ENCODE results near the gene SLITRK2.

SLITRK2 gene

DNA sequence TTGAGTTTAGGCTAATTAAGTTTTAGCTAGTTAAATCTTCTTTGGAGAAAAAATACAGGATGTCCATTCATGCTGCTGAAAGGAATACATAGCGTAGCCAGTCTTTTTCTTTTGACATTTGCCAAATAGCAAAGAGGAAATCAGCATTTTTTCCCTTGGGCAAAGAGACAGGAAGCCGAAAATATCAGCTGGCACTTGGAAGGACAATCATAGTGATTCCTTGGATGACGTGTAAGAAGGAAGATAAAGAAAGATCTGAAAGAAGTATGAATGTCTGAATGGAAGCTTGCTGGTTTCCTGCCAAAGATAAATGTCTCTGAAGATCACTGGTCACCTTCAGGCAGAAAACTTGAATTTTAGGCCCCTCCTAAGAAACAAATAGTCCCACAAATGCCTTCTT is 44.2 kb downstream of the SLITRK2 start:
- no peak for DNase-seq

DNA sequence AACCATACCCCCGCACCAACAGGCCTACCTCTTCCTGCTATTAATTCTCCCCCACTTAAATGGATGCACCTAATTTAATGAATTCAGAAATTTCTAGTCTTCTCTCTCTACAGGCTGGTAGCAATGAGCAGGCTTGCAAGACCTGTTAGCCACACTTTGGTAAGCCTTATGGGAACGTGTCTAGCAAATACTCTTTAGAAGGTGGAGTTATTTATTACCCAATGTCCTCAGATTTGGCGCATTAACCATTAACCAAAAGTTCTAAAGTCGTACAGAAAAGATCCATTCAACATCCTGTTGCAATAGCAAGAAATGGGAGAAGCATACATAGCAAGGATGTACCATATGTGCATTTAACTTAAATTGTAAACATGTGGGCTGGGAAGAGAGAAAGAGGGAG is 47.5 kb downstream of the SLITRK2 start:
- DNase-seq, result no peak

All from NCI-H748 treated with DMSO at 0.1 percent for 48 hours (cell line).